HCT116 (cell line): ENCODE data around the gene SHCBP1L. TPM values are rescaled to one million over a fixed set of nuclear protein-coding genes. Genes with fewer than 3 reads are reported as not detected.

Experiments used
- ATAC-seq: fragments of 200-7000 bp; cut with Tn5 transposase; 2 replicates; pipeline ENCODE4 v1.9.1; 2020; ENCODE audit warnings: mild to moderate bottlenecking, moderate library complexity
- BruUV-seq: library from RNA; stranded (reverse); fragments of 400-500 nt; replicated peaks from 2 replicates; lab custom pipeline; 2021; lab: Mats Ljungman, UMichigan
- CTCF ChIA-PET: fragments of 300-600 bp; sonication (Branson Sonifier 250); formaldehyde crosslinking; loops from one replicate; lab custom pipeline; 2021; ENCODE audit warnings: antibody characterized with exemption; lab: Charles Lee
- POLR2A ChIA-PET: fragments of 300-600, 350-600 bp; sonication (Branson Sonifier 250); formaldehyde crosslinking; loops from one replicate; lab custom pipeline; 2021; ENCODE audit warnings: antibody characterized with exemption; lab: Charles Lee
- RAD21 ChIA-PET, 2 experiments: fragments of 300-600 bp; sonication (Branson Sonifier 250); formaldehyde crosslinking; loops; one replicate each; lab custom pipeline; 2023; ENCODE audit warnings: low total read pairs in 2 of 2; ENCODE audit not compliant: uncharacterized antibody in 2 of 2, unreplicated experiment in 2 of 2, low non-redundant PET in 1 of 2; lab: Charles Lee
- DNase-seq: peaks from one replicate; pipeline ENCODE4 v3.0.0-alpha.2; 2010; ENCODE audit warnings: low read depth, low spot score
- H2AFZ ChIP-seq: fragments of 200-600 bp; shearing (Covaris generic), sonication (generic); 2 replicates; pipeline ENCODE4 v1.6.1; 2017; ENCODE audit warnings: low read depth, mixed run types, mixed read lengths, antibody characterized with exemption, low read length; ENCODE audit not compliant: poor library complexity, severe bottlenecking
- H3K27ac ChIP-seq: 2 replicates; pipeline ENCODE4 v1.5.1; 2012; ENCODE audit warnings: low read depth, low read length
- H3K27me3 ChIP-seq: fragments of 200-600 bp; sonication (generic); 2 replicates; pipeline ENCODE4 v1.6.1; 2016; ENCODE audit warnings: mixed run types, low read length, mixed read lengths; ENCODE audit not compliant: insufficient read depth
- H3K36me3 ChIP-seq, 2 experiments: fragments of 200-500 bp in 1 of 2; fragments of 200-600 bp in 1 of 2; sonication (Bioruptor generic) in 1 of 2; sonication (generic) in 1 of 2; 2 replicates each; pipeline versions ENCODE4 v1.5.1 to v1.6.1; 2014 to 2016; ENCODE audit warnings: low read length in 2 of 2, inconsistent platforms in 1 of 2, mixed read lengths in 1 of 2, mixed run types in 1 of 2; ENCODE audit not compliant: insufficient read depth in 2 of 2, control insufficient read depth in 1 of 2
- H3K4me1 ChIP-seq, 2 experiments: fragments of 200-600 bp in 1 of 2; sonication (generic) in 1 of 2; 2 replicates each; pipeline versions ENCODE4 v1.5.1 to v1.6.1; 2012 to 2017; ENCODE audit warnings: low read length in 2 of 2, inconsistent platforms in 1 of 2, mild to moderate bottlenecking in 1 of 2, mixed read lengths in 1 of 2, mixed run types in 1 of 2, moderate library complexity in 1 of 2; ENCODE audit not compliant: insufficient read depth in 2 of 2, control insufficient read depth in 1 of 2
- H3K4me2 ChIP-seq: fragments of 200-600 bp; sonication (generic); 2 replicates; pipeline ENCODE4 v1.6.1; 2017; ENCODE audit warnings: mixed run types, low read length, mixed read lengths
- H3K4me3 ChIP-seq, 2 experiments: fragments of 200-600 bp in 1 of 2; sonication (generic) in 1 of 2; replicated peaks in 1 of 2; 2 replicates each; pipeline ENCODE4 v1.5.1; 2011 to 2016; ENCODE audit warnings: low read length in 2 of 2, control low read depth in 1 of 2, low read depth in 1 of 2, mild to moderate bottlenecking in 1 of 2, mixed read lengths in 1 of 2, mixed run types in 1 of 2
- H3K79me2 ChIP-seq: fragments of 200-600 bp; sonication (generic); 2 replicates; pipeline ENCODE4 v1.6.1; 2017; ENCODE audit warnings: mild to moderate bottlenecking, mixed run types, low read length, moderate library complexity, mixed read lengths; ENCODE audit not compliant: insufficient read depth
- H3K9ac ChIP-seq: fragments of 200-600 bp; sonication (generic); 2 replicates; pipeline ENCODE4 v1.6.1; 2016; ENCODE audit warnings: low read length, mixed read lengths
- H3K9me2 ChIP-seq: fragments of 200-600 bp; sonication (generic), shearing (Covaris generic); 2 replicates; pipeline ENCODE4 v1.6.1; 2017; ENCODE audit warnings: mixed run types, mild to moderate bottlenecking, moderate library complexity; ENCODE audit not compliant: insufficient read depth
- H3K9me3 ChIP-seq, 2 experiments: fragments of 200-500 bp in 1 of 2; fragments of 200-600 bp in 1 of 2; sonication (Bioruptor generic) in 1 of 2; sonication (generic) in 1 of 2; 2 replicates each; pipeline ENCODE4 v1.6.1; 2014 to 2017; ENCODE audit warnings: low read length in 2 of 2, mixed read lengths in 2 of 2, inconsistent platforms in 1 of 2, low read depth in 1 of 2, mild to moderate bottlenecking in 1 of 2, mixed run types in 1 of 2, moderate library complexity in 1 of 2; ENCODE audit not compliant: control insufficient read depth in 1 of 2, insufficient read depth in 1 of 2
- H4K20me1 ChIP-seq: fragments of 200-600 bp; sonication (generic), shearing (Covaris generic); 2 replicates; pipeline ENCODE4 v1.6.1; 2017; ENCODE audit warnings: mixed run types, mild to moderate bottlenecking, moderate library complexity; ENCODE audit not compliant: insufficient read depth
- ATF3 ChIP-seq: IDR thresholded peaks from 2 replicates; pipeline ENCODE4 v1.6.1; 2012
- CBX3 ChIP-seq: IDR thresholded peaks from 2 replicates; pipeline ENCODE4 v1.6.1; 2012; ENCODE audit warnings: low read depth
- CEBPB ChIP-seq: IDR thresholded peaks from 2 replicates; pipeline ENCODE4 v1.6.1; 2012; ENCODE audit warnings: low read depth
- CTCF ChIP-seq, 3 experiments: fragments of 200-600 bp in 1 of 3; sonication (generic) in 1 of 3; IDR thresholded peaks in 2 of 3; conservative IDR thresholded peaks in 1 of 3; 2 replicates each; pipeline ENCODE4 v1.5.1; 2012 to 2017; ENCODE audit warnings: low read depth in 2 of 3, low read length in 2 of 3, antibody characterized with exemption in 1 of 3, borderline replicate concordance in 1 of 3, control low read depth in 1 of 3, mild to moderate bottlenecking in 1 of 3, mixed read lengths in 1 of 3, mixed run types in 1 of 3, moderate library complexity in 1 of 3; ENCODE audit not compliant: insufficient read depth in 1 of 3
- EGR1 ChIP-seq: IDR thresholded peaks from 2 replicates; pipeline ENCODE4 v1.6.1; 2012; ENCODE audit warnings: low read depth
- ELF1 ChIP-seq: IDR thresholded peaks from 2 replicates; pipeline ENCODE4 v1.6.1; 2012; ENCODE audit warnings: low read depth, borderline replicate concordance
- EZH2 ChIP-seq: fragments of 200-600 bp; sonication (generic); IDR thresholded peaks from 2 replicates; pipeline ENCODE4 v1.6.1; 2017; ENCODE audit warnings: antibody characterized with exemption, mixed run types
- EZH2phosphoT487 ChIP-seq: fragments of 200-600 bp; IDR thresholded peaks from 2 replicates; pipeline ENCODE4 v1.6.1; 2018; ENCODE audit warnings: antibody characterized with exemption, borderline replicate concordance
- FOSL1 ChIP-seq: IDR thresholded peaks from 2 replicates; pipeline ENCODE4 v1.6.1; 2012; ENCODE audit warnings: low read depth
- JUND ChIP-seq: IDR thresholded peaks from 2 replicates; pipeline ENCODE4 v1.6.1; 2012
- POLR2A ChIP-seq: IDR thresholded peaks from 2 replicates; pipeline ENCODE4 v1.7.0; 2011; ENCODE audit warnings: borderline replicate concordance; ENCODE audit not compliant: insufficient read depth, insufficient read length; ENCODE audit errors: extremely low read depth
- POLR2AphosphoS5 ChIP-seq: IDR thresholded peaks from 2 replicates; pipeline ENCODE4 v1.6.1; 2011; ENCODE audit warnings: mild to moderate bottlenecking, low read depth, low read length, moderate library complexity
- RAD21 ChIP-seq: IDR thresholded peaks from 2 replicates; pipeline ENCODE4 v1.6.1; 2012; ENCODE audit warnings: low read depth, mild to moderate bottlenecking
- REST ChIP-seq: IDR thresholded peaks from 2 replicates; pipeline ENCODE4 v1.6.1; 2012; ENCODE audit warnings: low read depth
- TCF7L2 ChIP-seq: IDR thresholded peaks from 2 replicates; pipeline ENCODE4 v1.7.0; 2011; ENCODE audit warnings: borderline replicate concordance, inconsistent platforms; ENCODE audit not compliant: insufficient read depth, insufficient read length; ENCODE audit errors: extremely low read depth
- intact Hi-C: fragments of 100-400 bp; cut with micrococcal nuclease; formaldehyde crosslinking; loops from 2 replicates; pipeline ENCODE4 v1.10.0; 2022
- total RNA-seq: library from RNA; stranded (reverse); gene quantifications from one replicate; pipeline ENCODE4 v1.2.1, GENCODE V29; 2021; ENCODE audit not compliant: unreplicated experiment

Gene SHCBP1L
- total RNA-seq, 1 experiment from 2014 or later: not detected

- intact Hi-C loops: no loop called here
- no peaks in the 10 kb centered on the region for H3K27me3 ChIP-seq
Observed at GRCh38 chr1:182897696-182898095, 55.3 kb downstream of the SHCBP1L start.

More at GRCh38 chr1:182897696-182898095, 55.3 kb downstream of the SHCBP1L start:
- no TSS peak for BruUV-seq
- POLR2A ChIA-PET: no interaction called here
- ATAC-seq (no peak), DNase-seq (no peak)
- no peak overlapping the region for H3K4me2 ChIP-seq
- H3K9me2 ChIP-seq: no peaks in the 10 kb centered on the region
- no peaks in the 10 kb centered on the region for H3K79me2 ChIP-seq
- peaks cover 2 to 3% of the 10 kb centered on the region in 2 experiments; a peak in 1 of 4 replicates for H3K4me1 ChIP-seq
- no peak for TF ChIP-seq REST
- no peak for TF ChIP-seq ATF3
- TF ChIP-seq EZH2phosphoT487: no peak
- no peak for TF ChIP-seq EGR1
- no peak for TF ChIP-seq POLR2AphosphoS5
- TF ChIP-seq CBX3: no peak
- TF ChIP-seq JUND: no peak
- TF ChIP-seq ELF1: no peak
- no peak for TF ChIP-seq TCF7L2
- no peak for TF ChIP-seq EZH2
- TF ChIP-seq RAD21: no peak
- TF ChIP-seq FOSL1: no peak
- no peak for TF ChIP-seq CTCF (IDR thresholded peaks at IDR 0.05 in 2 of 3, conservative IDR thresholded peaks at IDR 0.05 in 1 of 3; ENCODE audit: borderline replicate concordance in 1 of 3, insufficient read depth in 1 of 3, low read depth in 2 of 3, low read length in 2 of 3)
- TF ChIP-seq POLR2A: no peak
- TF ChIP-seq CEBPB: no peak
- TF ChIP-seq, all 23 proteins: peak for 0
- no peak overlapping the region for H3K27ac ChIP-seq
- H3K9me3 ChIP-seq: no peaks in the 10 kb centered on the region
- no peak overlapping the region for H3K4me3 ChIP-seq
- no peak overlapping the region for H3K9ac ChIP-seq
- no peaks in the 10 kb centered on the region for H3K36me3 ChIP-seq
- ChIA-PET CTCF (no interaction called here), RAD21 (no interaction called here)
- no peaks in the 10 kb centered on the region for H4K20me1 ChIP-seq
- no peak overlapping the region for H2AFZ ChIP-seq
